GM19463 (cell line): ENCODE data around the gene MUCL3.
"Not testable (repeated sequence)": the region's sequence is repeated elsewhere in the genome, so short reads cannot be mapped to it uniquely, and the experiment has no call there.

Source experiments
- ATAC-seq: cut with Tn5 transposase; IDR thresholded peaks from one replicate; pipeline ENCODE4 v1.9.1; 2021; ENCODE audit warnings: mild to moderate bottlenecking, moderate library complexity; ENCODE audit not compliant: unreplicated experiment

MUCL3 gene

DNA sequence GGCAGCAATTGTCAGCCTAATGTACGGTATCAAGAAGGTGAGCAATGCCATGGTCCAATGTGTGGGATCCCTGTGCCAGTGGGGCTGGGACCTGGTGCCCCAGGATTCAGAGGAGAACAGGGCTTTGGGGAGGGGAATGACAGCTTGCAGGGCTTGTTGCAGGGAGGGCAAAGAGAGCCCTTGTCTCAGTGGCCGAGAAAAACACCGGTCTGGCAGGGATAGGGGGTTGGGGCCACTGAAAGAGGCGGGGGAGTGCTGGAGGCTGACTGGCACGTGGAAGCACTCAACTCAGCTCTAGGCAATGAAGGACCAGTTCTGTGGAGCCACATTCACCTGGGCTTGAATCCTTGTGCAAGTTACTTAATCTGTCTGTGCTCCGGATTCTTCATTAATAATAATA lies 3.5 kb upstream of the MUCL3 start:
- no peak for ATAC-seq

DNA sequence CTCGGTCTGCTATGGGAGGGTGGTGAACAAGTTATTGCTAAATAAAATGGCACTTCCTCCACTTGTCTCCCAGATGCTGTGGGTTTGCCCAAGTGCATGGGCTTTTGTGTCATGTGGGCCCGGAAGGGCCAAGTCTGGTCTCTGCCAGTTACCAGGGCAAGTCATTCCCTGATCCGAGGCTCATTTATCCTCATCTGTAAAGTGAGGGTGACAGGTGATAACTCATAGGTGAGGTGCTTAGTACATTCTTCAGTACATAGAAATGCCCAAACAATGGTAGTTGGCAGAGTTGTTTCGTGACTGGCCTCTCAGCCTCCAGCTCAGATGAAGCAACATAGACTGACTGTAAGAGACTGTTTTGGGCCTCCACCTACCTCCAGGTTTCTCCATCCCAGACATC lies 2.0 kb upstream of the MUCL3 start:
- no peak for ATAC-seq

DNA sequence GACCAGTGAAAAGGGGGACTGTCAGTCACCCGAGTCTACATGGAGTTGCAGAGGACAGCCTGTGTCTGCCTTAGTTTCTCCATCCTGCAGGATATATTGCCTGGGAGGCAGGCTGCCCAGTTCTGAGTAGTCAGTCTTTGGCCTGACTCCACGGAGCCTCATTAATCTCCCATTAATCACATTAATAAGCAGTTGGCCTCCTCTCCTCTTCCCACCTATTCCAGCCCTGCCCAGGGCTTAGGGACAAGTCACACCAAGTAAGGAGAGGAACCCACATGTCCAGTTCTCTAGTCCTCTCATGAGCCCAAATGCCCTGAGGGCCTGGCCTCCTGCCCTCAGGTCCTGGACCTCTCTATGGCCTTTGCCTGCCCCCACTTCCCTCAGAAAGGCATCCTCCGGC lies 1.3 kb upstream of the MUCL3 start:
- no peak for ATAC-seq

DNA sequence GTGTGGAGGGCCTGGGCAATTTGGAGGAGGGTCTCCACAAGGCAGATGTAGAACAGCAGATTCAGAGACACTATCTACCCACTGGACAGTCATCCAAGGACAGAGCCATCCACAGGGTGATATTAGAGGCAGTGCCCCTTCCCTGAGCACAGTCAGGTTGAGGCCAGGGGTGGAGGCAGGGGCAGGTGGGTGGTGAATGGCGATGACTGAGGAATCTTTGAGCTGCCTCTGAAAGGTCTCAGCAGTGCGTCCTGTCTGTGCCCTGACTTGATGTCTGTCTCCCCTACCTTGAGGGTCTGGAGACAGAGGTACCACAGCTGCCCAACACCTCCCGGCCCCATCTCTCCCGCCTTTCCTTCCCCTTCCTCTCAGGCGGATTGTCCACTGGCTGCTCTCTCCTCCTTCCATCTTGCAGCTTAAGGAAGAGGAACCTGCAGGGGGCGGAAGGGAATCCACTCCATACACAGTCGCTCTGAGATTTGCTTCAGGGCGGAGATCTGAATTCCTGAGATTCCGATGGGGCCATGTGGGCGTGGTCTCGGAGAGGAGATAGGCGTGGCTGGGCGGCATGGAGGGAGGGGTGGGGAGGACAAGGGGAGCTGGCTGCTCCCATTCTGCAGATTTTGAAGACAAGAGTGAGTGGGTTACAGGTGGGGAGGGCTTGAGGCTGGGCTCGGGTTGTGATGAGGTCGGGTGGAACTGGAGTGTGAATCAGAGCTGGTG lies 1.7 kb downstream of the MUCL3 start:
- ATAC-seq = no peak

DNA sequence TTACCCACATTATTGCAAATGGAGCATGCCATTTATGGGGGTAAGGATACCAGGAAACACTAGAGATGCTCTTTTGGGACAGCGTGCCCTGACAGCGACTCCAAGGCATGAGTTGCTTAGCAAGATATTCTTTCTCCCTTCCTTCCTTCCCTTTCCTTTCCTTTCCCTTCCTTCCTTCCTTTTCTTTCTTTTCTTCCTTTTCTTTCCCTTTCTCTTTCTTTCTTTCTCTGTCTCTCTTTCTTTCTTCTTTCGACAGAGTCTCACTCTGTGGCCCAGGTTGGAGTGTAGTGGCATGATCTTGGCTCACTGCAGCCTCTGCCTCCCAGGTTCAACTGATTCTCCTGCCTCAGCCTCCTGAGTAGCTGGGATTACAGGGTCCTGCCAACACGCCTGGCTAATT lies 3.3 kb downstream of the MUCL3 start:
- ATAC-seq = no peak

DNA sequence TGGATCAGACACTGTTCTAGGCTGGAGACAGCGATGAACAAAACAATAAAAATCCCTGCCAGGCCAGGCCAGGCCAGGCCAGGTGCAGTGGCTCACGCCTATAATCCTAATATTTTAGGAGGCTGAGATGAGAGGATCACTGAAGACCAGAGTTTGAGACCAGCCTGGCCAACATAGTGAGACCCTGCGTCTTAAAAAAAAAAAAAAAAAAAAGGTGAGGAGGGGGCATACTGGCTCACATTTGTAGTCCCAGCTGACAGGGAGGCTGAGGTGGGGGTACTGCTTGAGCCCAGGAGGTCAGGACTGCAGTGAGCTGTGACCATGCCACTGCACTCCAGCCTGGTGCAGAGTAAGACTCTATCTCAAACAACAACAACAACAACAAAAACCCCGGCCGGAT lies 4.5 kb downstream of the MUCL3 start:
- ATAC-seq = no peak

DNA sequence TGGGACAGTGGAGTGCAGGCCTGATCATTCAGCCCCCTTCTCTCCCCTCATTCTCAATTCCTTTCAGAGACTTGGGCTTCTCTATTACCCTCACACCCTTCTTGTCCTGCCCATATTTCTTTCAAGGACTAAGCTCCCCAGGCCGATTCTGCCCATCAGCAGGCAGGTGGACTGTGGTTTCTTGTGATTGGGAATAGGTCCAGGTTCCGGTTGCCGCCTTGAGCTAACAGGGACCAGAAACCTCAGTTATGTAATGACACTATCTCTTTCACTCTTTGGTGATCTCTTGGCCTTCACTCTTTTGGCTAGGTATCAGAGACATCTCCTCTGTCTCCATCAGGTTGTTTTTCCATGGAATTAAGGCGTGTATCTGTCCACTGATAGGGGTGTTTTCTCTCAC lies 6.5 kb downstream of the MUCL3 start:
- ATAC-seq = no peak

DNA sequence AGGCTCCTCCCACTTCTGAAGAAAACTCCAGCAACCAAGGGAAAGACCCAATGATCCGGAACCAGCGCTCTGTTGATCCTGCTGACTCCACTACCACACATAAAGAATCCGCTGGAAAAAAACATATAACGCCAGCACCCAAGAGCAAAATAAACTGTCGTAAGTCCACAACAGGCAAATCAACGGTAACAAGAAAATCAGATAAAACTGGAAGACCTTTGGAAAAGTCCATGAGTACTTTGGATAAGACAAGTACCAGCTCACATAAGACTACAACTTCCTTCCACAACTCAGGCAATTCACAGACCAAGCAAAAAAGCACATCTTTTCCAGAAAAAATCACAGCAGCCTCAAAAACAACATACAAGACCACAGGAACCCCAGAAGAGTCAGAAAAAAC lies 8.0 kb downstream of the MUCL3 start:
- no peak for ATAC-seq

DNA sequence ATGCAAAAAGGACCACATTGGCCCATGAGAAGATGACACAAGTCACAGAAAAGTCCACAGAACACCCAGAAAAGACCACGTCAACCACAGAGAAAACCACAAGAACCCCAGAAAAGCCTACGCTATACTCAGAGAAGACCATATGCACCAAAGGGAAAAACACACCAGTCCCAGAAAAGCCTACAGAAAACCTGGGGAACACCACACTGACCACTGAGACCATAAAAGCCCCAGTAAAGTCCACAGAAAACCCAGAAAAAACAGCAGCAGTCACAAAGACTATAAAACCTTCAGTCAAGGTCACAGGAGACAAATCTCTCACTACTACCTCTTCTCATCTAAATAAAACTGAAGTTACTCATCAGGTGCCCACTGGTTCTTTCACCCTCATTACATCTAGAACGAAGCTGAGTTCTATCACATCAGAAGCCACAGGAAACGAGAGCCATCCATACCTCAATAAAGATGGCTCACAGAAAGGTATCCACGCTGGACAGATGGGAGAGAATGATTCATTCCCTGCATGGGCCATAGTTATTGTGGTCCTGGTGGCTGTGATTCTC lies 11.2 kb downstream of the MUCL3 start:
- ATAC-seq = no peak

DNA sequence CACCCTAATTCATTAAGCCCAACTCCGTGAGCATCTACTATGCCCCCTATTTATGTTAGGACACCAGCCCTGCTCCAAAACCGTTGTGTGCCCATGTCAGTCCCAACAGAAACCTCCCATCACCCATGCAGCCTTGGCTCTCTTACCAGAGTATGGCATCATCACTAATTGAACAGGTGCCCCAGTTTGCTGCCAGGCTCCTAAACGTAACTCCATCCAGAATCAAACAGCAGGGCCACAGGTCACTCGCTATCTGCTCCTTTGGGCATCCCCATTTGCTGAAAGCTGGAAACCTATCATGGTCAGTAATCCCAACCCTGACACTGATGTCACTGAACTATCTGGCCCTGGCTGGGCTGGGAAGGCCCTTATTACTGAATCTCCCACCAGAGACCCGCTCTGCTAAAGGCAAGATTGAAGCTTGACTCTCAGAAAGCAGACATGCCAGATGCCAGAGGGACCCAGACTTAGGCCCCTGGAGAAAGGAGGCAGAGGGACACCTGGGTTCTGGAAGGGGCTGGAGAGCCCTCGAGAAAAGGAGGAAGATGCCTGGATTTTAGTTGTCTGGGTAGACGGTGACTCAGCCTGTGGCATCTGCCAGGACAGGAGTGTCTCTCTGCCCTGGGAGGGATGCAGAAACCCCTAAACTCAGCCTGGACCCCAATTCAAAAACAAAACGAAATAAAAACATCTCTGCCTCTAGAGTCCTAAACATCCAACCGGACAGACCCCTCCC lies 14.0 kb downstream of the MUCL3 start:
- no peak for ATAC-seq

DNA sequence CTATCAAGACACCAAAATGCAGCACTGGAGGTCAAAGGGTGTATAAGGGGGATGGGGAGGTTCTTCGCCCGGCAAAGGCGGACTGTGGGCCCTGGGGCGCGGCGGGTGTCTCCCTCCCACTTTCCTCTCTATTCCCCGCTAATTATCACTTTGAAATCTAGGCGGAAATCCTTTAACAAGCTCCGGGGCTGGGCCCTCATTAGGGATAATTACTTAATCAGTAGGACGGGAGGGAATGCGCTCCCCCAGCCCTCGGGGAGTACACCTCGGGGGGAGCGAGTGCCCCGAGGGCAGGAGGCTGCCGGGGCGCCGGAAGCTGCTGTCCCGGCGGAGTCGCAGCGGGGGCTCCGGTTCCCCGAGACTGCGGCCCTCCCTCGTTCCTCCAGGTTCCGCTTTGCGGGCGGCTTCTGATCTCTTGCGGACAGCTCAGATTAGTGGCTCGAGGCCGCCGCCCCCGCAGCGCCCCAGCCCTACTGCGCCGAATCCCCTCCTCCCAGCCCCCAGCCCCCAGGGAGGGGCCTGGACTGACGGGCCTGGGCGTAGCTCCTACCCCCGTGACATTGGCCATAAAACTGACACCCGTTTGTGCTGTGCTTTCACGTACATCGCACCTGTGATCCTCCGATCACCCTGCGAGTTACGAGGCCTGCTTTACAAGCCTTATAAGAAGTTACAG lies 14.7 kb downstream of the MUCL3 start:
- ATAC-seq = no peak

DNA sequence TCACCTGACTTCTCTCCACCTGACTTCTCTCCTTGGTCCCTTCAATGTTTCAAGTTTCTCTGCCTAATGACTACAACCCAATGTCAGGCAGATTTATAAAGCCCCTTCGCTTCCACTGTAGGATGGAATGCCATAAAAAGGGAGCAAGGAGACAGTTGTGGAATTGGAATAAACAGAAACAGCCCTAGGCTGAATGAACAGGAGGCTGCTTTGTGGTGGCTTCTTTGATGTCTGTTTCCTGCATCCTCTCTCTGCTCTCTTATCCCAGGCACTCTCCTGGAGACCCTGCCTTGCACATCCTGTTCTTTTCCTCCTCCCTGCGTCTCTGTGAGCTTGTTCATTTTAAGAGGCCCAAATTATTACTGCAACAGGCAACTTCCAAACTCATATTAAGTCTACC lies 16.9 kb downstream of the MUCL3 start:
- no peak for ATAC-seq

DNA sequence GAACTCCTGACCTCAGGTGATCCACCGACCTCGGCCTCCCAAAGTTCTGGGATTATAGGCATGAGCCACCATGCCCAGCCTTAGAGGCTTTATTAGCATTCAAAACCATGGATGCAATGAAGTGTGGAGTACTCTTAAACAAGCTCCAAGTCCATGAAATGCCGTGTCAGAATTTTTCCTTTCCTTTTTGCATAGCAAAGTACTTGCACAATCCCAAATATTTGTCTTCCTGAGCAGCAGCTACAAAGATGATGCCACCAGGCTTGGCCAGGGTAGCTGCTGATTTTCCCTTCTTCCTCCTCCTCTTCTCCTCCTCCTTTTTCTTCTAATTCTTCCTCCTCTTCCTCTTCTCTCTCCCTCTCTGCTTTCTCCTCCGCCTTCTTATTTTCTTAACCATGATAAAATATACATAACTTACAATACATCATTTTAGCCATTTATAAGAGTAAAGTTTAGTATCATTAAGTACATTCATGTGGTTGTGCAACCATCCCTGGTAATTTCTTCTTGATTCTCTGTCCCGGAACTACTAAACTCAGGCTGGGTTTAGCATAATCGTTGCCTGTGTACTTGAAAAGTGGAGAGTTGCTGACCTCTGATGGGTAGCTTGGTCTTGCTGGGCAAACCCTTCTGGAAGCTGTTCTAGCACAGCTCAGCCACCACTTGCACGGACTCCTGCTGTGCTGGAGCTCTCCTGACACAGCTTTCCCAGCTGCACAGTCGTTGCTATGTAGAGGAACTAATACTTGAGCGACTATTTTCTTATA lies 20.3 kb downstream of the MUCL3 start:
- ATAC-seq = no peak

DNA sequence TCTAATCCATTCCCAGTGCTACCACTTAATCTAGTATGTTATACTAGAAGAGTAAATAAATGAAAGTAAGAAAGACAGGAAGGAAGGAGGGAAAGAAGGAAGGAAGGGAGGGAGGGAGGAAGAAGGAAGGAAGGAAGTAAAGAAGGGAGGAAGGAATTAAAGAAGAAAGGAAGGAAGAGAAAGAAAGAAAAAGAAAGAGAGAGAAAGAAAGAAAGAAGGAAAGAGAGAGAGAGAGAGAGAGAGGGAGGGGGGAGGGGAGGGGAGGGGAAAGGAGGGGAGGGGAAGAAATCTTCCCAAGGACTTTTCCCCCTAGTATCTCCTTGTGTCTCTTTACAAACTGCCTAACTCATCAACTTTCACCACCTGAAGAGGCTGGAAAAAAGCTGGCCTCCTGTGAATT lies 21.9 kb downstream of the MUCL3 start:
- no peak for ATAC-seq

DNA sequence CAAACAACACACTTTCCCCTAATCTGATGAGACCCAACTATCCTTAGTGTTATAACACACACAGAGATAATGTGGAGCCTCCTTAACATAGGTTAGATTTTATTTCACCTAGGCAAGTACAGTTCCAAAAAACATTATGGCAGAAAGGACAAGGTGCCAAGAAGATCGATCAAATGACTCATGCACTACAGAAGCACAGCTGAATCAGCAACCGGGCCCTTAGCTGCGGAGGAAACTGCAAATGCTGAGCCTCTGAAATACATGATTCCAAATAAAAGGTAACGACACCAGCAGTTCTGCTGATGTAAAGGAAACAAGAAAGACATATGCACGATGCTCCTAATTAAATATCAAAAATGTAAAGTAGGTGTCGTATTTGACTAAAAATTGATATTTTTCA lies 22.9 kb downstream of the MUCL3 start:
- no peak for ATAC-seq

DNA sequence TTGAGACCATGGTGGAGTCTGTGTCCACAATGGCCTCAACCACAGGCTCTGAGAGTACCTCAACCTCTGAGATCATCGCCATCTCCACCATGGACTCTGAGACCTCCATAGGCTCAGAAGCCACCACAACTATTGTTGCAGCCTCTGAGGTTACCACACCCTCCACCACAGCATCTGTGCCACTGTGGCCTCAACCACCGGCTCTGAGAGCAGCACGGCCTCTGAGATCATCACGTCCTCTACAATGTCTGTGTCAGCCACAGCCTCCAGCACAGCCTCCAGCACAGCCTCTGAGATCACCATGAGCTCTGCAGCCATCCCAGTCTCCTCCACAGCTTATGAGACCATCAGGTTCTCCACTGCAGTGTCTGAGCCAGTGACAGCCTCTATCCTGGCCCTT lies 23.3 kb downstream of the MUCL3 start:
- ATAC-seq = no peak

DNA sequence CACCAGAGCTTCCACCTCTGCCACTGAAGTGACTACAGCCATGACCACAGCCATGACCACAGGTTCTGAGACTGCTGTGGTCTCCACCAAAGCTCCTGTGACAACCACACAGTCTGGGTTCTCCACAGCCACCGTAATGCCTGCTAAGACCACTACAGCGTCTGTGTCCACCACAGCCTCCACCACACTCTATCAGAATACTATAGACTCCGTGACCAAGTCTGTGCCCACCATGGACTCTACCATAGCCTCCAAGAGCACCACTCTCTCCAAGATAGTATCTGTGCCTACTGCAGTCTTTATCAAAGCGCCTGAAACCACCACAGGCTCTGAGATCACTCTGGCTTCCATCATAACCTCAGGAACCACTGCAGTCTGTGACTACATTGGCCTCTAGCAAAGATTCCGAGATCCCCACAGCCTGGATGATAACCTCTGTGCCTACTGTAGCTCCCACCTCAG lies 24.4 kb downstream of the MUCL3 start:
- no peak for ATAC-seq

DNA sequence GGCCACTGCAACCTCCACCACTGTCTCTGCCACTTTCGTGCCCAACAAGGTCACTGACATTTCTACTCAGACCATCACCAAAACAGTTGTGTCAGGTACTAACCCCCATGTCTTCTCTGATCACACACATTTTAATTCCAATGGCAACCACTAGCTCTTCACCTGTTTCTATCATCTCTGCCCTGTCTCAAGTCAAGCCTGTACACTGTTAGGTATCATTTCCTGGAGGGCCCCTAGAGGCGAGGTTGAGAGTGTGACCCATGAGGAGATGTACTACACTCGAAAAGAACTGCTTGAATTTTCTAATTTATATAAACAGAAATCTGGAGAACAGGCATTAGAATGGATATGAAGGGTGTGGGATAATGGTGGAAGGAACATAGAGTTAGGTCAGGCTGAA lies 25.4 kb downstream of the MUCL3 start:
- no peak for ATAC-seq

DNA sequence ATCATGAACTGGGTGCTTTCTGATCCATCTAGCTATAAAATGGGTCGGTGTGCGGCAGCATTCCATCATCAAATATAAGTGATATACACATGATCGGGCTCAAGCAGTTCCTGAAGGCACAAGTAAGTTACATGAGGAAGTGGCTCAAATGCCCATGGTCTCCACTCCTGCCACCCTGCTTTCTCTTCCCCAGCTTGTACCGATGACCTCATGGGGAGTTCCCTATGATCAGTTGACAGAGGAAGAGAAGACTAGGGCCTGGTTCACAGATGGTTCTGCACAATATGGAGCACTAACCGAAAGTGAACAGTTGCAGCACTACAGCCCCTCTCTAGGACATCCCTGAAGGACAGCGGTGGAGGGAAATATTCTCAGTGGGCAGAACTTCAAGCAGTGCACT lies 28.4 kb downstream of the MUCL3 start:
- not testable (repeated sequence) for ATAC-seq

DNA sequence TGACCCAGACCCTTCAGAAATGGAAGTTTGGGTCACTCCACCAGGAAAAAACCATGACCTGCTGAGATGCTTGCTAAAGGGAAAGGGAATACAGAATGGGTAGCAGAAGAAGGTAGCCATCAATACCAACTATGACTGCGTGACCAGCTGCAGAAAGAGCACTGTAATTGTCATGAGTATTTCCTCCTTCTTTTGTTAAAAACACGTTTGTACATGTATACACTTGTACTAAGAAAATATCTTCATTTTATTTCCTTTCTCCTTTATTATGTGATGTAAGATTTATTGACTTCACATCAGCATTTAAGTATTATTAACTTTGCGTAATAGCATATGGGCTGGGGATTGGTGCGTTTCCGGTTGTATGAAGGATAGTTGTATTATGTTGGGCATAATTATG lies 30.2 kb downstream of the MUCL3 start:
- no peak for ATAC-seq

DNA sequence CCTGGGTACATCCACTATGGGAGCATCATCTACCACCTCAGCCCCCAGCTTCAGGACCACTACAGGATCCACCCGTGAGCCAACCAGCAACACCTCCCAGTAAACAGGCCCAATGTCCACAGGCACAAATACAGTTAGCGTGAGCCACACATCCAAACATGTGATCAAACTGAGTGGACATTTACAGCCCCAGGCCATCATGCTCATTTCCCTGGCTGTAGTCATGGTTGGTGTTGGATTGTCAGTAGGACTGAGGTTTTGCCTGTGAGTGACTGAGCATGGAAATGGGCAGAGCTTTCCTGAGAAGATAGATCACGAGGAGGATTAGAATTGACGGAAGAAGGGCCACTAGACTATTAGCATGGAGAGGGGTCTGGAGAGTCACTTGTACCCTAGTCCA lies 32.0 kb downstream of the MUCL3 start:
- no peak for ATAC-seq
